HepG2 (cell line): ENCODE data around the gene ACSS3. TPM values are rescaled to one million over a fixed set of nuclear protein-coding genes. Genes with fewer than 3 reads are reported as not detected.

Experiments used
- AGO1 ChIP-seq: fragments of 200-400 bp; formaldehyde crosslinking; IDR thresholded peaks from 2 replicates; pipeline ENCODE4 v1.6.1; 2017; ENCODE audit warnings: mild to moderate bottlenecking, low read depth, low read length, moderate library complexity; ENCODE audit not compliant: poor library complexity, severe bottlenecking
- BRCA1 ChIP-seq: sonication (generic); formaldehyde crosslinking; IDR thresholded peaks from 2 replicates; pipeline ENCODE4 v1.4.0; 2020; ENCODE audit warnings: missing genetic modification reagents
- CBFB ChIP-seq: sonication (generic); formaldehyde crosslinking; IDR thresholded peaks from 2 replicates; pipeline ENCODE4 v1.4.0; 2020; ENCODE audit warnings: missing genetic modification reagents
- CENPX ChIP-seq: sonication (generic); formaldehyde crosslinking; IDR thresholded peaks from 2 replicates; pipeline ENCODE4 v1.9.0; 2021; ENCODE audit warnings: mild to moderate bottlenecking, missing genetic modification reagents, moderate library complexity
- CHCHD3 ChIP-seq: sonication (generic); formaldehyde crosslinking; IDR thresholded peaks from 2 replicates; pipeline ENCODE4 v1.8.0; 2022; ENCODE audit warnings: mild to moderate bottlenecking, missing genetic modification reagents, moderate library complexity
- HHEX ChIP-seq: IDR thresholded peaks from 2 replicates; pipeline ENCODE4 v1.6.1; 2016; ENCODE audit warnings: control low read depth
- HNRNPK ChIP-seq: fragments of 200-400 bp; formaldehyde crosslinking; IDR thresholded peaks from 2 replicates; pipeline ENCODE4 v1.6.1; 2018; ENCODE audit warnings: low read length, low read depth, moderate library complexity, mild to moderate bottlenecking; ENCODE audit not compliant: poor library complexity, severe bottlenecking
- HOXD1 ChIP-seq: sonication (generic); formaldehyde crosslinking; IDR thresholded peaks from 2 replicates; pipeline ENCODE4 v1.5.0; 2020; ENCODE audit warnings: missing genetic modification reagents
- KLF6 ChIP-seq: IDR thresholded peaks from 2 replicates; pipeline ENCODE4 v1.8.0; 2016; ENCODE audit warnings: missing biosample characterization, missing genetic modification reagents
- NCOA5 ChIP-seq: sonication (generic); formaldehyde crosslinking; IDR thresholded peaks from 2 replicates; pipeline ENCODE4 v1.4.0; 2020; ENCODE audit warnings: missing genetic modification reagents
- RAD51 ChIP-seq: fragments of 450-650 bp; IDR thresholded peaks from 2 replicates; pipeline ENCODE4 v1.6.1; 2016; ENCODE audit warnings: borderline replicate concordance
- RARA ChIP-seq: IDR thresholded peaks from 2 replicates; pipeline ENCODE4 v1.6.1; 2016; ENCODE audit warnings: missing genetic modification reagents, missing compliant biosample characterization
- RARG ChIP-seq: sonication (generic); formaldehyde crosslinking; IDR thresholded peaks from 2 replicates; pipeline ENCODE4 v1.4.0; 2020; ENCODE audit warnings: low read depth, mild to moderate bottlenecking, missing genetic modification reagents
- SMARCE1 ChIP-seq: fragments of 450-650 bp; IDR thresholded peaks from 2 replicates; pipeline ENCODE4 v1.6.1; 2017; ENCODE audit warnings: borderline replicate concordance
- THRA ChIP-seq: sonication (generic); formaldehyde crosslinking; IDR thresholded peaks from 2 replicates; pipeline ENCODE4 v1.4.0; 2020; ENCODE audit warnings: missing genetic modification reagents, borderline replicate concordance
- TIGD3 ChIP-seq: sonication (generic); formaldehyde crosslinking; IDR thresholded peaks from 2 replicates; pipeline ENCODE4 v1.5.1; 2020; ENCODE audit warnings: mild to moderate bottlenecking, missing genetic modification reagents, borderline replicate concordance
- ZBTB2 ChIP-seq: sonication (generic); formaldehyde crosslinking; IDR thresholded peaks from 2 replicates; pipeline ENCODE4 v1.8.0; 2022; ENCODE audit warnings: low read depth, missing genetic modification reagents
- ZNF121 ChIP-seq: sonication (generic); formaldehyde crosslinking; IDR thresholded peaks from 2 replicates; pipeline ENCODE4 v1.5.0; 2020; ENCODE audit warnings: mild to moderate bottlenecking, missing genetic modification reagents
- ZNF180 ChIP-seq: sonication (generic); formaldehyde crosslinking; IDR thresholded peaks from 2 replicates; pipeline ENCODE4 v1.4.0; 2020; ENCODE audit warnings: low read depth, missing genetic modification reagents, borderline replicate concordance
- ZNF20 ChIP-seq: sonication (generic); formaldehyde crosslinking; IDR thresholded peaks from 2 replicates; pipeline ENCODE4 v1.4.0; 2020; ENCODE audit warnings: mild to moderate bottlenecking, moderate library complexity, missing genetic modification reagents
- ZNF616 ChIP-seq: sonication (generic); formaldehyde crosslinking; IDR thresholded peaks from 2 replicates; pipeline ENCODE4 v1.5.0; 2020; ENCODE audit warnings: low read depth, mild to moderate bottlenecking, missing genetic modification reagents
- ZNF720 ChIP-seq: sonication (generic); formaldehyde crosslinking; IDR thresholded peaks from 2 replicates; pipeline ENCODE4 v1.4.0; 2020; ENCODE audit warnings: missing genetic modification reagents
- ZNF782 ChIP-seq: sonication (generic); formaldehyde crosslinking; IDR thresholded peaks from 2 replicates; pipeline ENCODE4 v1.4.0; 2020; ENCODE audit warnings: missing genetic modification reagents, mild to moderate bottlenecking, borderline replicate concordance
- polyA plus RNA-seq, 8 experiments: library from polyadenylated mRNA; depleted of rRNA in 3 of 8; stranded (reverse) in 7 of 8; unstranded in 1 of 8; fragments of >200 nt; fragmentation: Illumina TruSeq in 4 of 8; extraction: Trizol in 4 of 8; gene quantifications; 2 replicates each; pipeline versions ENCODE4 v1.2.1 to v1.2.3, GENCODE V29; 2011 to 2016; ENCODE audit warnings: low read depth in 4 of 8, missing spikeins in 1 of 8, mixed read lengths in 1 of 8; ENCODE audit not compliant: insufficient read depth in 1 of 8
- total RNA-seq, 5 experiments: library from RNA; depleted of rRNA; stranded (reverse); fragments of >200 nt; fragmentation: Illumina TruSeq; extraction: Trizol; gene quantifications; 2 replicates each; pipeline ENCODE4 v1.2.3, GENCODE V29; 2016; ENCODE audit warnings: low read depth in 1 of 5
- TF ChIP-seq, protein P1 (sequence below): fragments of 450-650 bp; IDR thresholded peaks from 2 replicates; pipeline ENCODE4 v1.6.1; 2016

Gene ACSS3
- total and polyA plus RNA-seq, 2 of the 13 experiments (the other 11 are each of a cell fraction or from before 2014, with no cell fraction given): 79.5 to 86.3 TPM

DNA sequence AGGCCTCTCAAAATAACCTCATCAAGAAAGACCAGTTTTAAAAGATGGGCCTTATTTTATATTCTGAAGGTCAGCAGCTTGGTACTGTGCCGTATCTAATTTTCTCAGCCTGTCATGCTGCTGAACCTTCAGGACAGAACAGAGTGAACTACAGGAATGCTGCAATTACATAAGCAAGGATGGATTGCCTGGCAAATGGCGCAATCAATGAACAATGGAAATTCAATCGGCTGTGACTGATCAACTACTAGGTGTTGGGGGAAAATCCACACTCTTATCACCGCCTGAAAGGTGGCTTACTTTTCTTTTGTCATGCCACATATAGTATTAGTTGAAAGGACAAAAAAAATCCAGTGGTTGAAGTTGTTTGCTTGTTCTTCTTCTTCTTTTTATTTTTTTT, 8.5 kb downstream of the ACSS3 start (continued):
- peak; percentile 89 for TF ChIP-seq HOXD1 (CRISPR knock-in tag)
- no peak for TF ChIP-seq ZBTB2 (CRISPR knock-in tag)
- no peak for TF ChIP-seq ZNF121 (CRISPR knock-in tag)
- no peak for TF ChIP-seq SMARCE1
- no peak for TF ChIP-seq BRCA1 (CRISPR knock-in tag)
- no peak for TF ChIP-seq ZNF782 (CRISPR knock-in tag)
- TF ChIP-seq ZNF180: no peak
- TF ChIP-seq CENPX (CRISPR knock-in tag): no peak
- peak; percentile 89 for TF ChIP-seq THRA (CRISPR knock-in tag)
- no peak for TF ChIP-seq CBFB
- no peak for TF ChIP-seq RAD51
- no peak for TF ChIP-seq NCOA5 (CRISPR knock-in tag)
- no peak for TF ChIP-seq RARG
- TF ChIP-seq TIGD3 (CRISPR knock-in tag): no peak
- no peak for TF ChIP-seq HNRNPK
- no peak for TF ChIP-seq AGO1
- TF ChIP-seq KLF6 (CRISPR knock-in tag): no peak
- TF ChIP-seq CHCHD3 (CRISPR knock-in tag): no peak
- no peak for TF ChIP-seq ZNF20 (CRISPR knock-in tag)
- TF ChIP-seq, protein P1, sequence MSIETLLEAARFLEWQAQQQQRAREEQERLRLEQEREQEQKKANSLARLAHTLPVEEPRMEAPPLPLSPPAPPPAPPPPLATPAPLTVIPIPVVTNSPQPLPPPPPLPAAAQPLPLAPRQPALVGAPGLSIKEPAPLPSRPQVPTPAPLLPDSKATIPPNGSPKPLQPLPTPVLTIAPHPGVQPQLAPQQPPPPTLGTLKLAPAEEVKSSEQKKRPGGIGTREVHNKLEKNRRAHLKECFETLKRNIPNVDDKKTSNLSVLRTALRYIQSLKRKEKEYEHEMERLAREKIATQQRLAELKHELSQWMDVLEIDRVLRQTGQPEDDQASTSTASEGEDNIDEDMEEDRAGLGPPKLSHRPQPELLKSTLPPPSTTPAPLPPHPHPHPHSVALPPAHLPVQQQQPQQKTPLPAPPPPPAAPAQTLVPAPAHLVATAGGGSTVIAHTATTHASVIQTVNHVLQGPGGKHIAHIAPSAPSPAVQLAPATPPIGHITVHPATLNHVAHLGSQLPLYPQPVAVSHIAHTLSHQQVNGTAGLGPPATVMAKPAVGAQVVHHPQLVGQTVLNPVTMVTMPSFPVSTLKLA: no peak
- TF ChIP-seq RARA (CRISPR knock-in tag): peak; percentile 79
- no peak for TF ChIP-seq ZNF720 (CRISPR knock-in tag)
- no peak for TF ChIP-seq ZNF616 (CRISPR knock-in tag)
- TF ChIP-seq HHEX (CRISPR knock-in tag): 0 out of 2 replicates have a peak, but pooled peaks have one; percentile 51
